GM12865 (cell line): ENCODE data around the gene LRRN2.
A peak's percentile ranks its signal among the peaks of the same experiment; 100 is the strongest.
"Not testable (repeated sequence)": the region's sequence is repeated elsewhere in the genome, so short reads cannot be mapped to it uniquely, and the experiment has no call there.

Experiments
- DNase-seq: peaks from one replicate; pipeline ENCODE4 v3.0.0; 2010; ENCODE audit warnings: low read depth
- H3K4me3 ChIP-seq: 2 replicates; pipeline ENCODE4 v1.5.1; 2011; ENCODE audit warnings: mild to moderate bottlenecking, low read depth, low read length, control low read depth
- CTCF ChIP-seq: IDR thresholded peaks from 2 replicates; pipeline ENCODE4 v1.5.1; 2011; ENCODE audit warnings: low read length, control low read depth, low read depth, inconsistent platforms; ENCODE audit not compliant: insufficient read depth; ENCODE audit errors: missing control alignments

The LRRN2 gene

GRCh38 chr1:204692325-204692840 lies 6.8 kb upstream of the LRRN2 start:
- no peak overlapping the region for H3K4me3 ChIP-seq
- no peak for DNase-seq
- TF ChIP-seq CTCF = no peak

- DNase-seq = peak; percentile 47
Measured at GRCh38 chr1:204691328-204691730, 5.8 kb upstream of the LRRN2 start.

GRCh38 chr1:204688776-204689175 lies 3.2 kb upstream of the LRRN2 start:
- DNase-seq = no peak
- H3K4me3 ChIP-seq = no peak overlapping the region
- no peak for TF ChIP-seq CTCF

More at GRCh38 chr1:204691328-204691730, 5.8 kb upstream of the LRRN2 start:
- H3K4me3 ChIP-seq = not testable (repeated sequence)

GRCh38 chr1:204688007-204688406 lies 2.5 kb upstream of the LRRN2 start:
- DNase-seq = no peak
- TF ChIP-seq CTCF = no peak
- H3K4me3 ChIP-seq = no peak overlapping the region

- TF ChIP-seq CTCF = no peak
- DNase-seq = peak; percentile 7
- H3K4me3 ChIP-seq = no peak overlapping the region
Measured at GRCh38 chr1:204684571-204685235, 835 bp downstream of the LRRN2 start.

- DNase-seq = no peak
- no peak overlapping the region for H3K4me3 ChIP-seq
- TF ChIP-seq CTCF = no peak
Measured at GRCh38 chr1:204684206-204684570, 1.4 kb downstream of the LRRN2 start.

GRCh38 chr1:204683284-204684205 lies 2.0 kb downstream of the LRRN2 start:
- TF ChIP-seq CTCF = no peak
- no peak overlapping the region for H3K4me3 ChIP-seq
- DNase-seq = no peak
